IPS-15b (cell line): Measurements from ENCODE around the gene HOTAIR.

Experiments
- H3K27me3 ChIP-seq: one replicate; pipeline ENCODE4 v1.6.1; 2013; ENCODE audit warnings: low read length; ENCODE audit not compliant: control insufficient read depth, insufficient read depth
- H3K36me3 ChIP-seq: one replicate; pipeline ENCODE4 v1.6.1; 2013; ENCODE audit warnings: low read length; ENCODE audit not compliant: control insufficient read depth, insufficient read depth
- H3K4me1 ChIP-seq: one replicate; pipeline ENCODE4 v1.6.1; 2013; ENCODE audit warnings: mild to moderate bottlenecking, low read length; ENCODE audit not compliant: control insufficient read depth, insufficient read depth
- H3K4me3 ChIP-seq: one replicate; pipeline ENCODE4 v1.5.1; 2013; ENCODE audit warnings: low read depth, low read length
- H3K9ac ChIP-seq: one replicate; pipeline ENCODE4 v1.6.1; 2013; ENCODE audit warnings: low read depth, mild to moderate bottlenecking, low read length
- H3K9me3 ChIP-seq: one replicate; pipeline ENCODE4 v1.6.1; 2013; ENCODE audit warnings: mild to moderate bottlenecking, low read length; ENCODE audit not compliant: control insufficient read depth, insufficient read depth

HOTAIR gene

DNA sequence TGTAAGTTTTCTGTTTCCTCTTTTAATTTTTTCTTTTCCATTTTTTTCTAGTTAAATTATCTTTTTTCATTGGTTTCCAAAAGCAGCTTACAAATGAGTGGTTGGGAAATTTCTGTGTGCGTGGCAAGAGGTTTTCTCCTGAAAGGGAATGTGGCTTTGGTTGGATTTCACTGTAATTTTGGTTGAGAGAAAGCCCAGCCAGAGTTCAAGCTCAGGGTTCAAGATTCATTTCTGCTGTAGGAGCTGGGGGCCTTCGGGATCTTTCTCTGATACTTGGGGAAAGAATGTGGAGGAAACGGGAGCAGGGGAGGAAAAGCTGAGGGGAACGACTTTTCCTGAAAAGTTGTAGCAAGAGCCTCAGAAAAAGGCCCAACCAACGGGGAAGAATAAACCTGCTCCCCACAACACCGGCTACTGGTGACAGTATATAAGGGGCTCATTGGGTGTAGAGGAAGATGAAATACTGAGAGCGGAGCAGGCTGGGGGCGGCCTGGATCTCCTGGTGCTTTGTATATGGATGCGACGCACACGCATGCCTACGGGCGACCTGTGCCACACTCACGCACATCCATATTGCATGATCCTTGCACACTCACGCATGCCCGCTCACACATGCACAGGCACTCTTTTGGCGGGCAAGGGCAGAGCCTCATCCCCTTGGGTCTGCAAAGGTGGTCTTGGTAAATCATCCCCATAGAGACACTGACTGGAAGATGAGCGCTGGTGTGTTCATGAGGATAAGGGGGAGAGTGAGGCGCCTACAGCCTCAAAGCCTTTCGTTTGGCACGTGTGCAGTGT, 12.1 kb upstream of the HOTAIR start:
- no peaks in the 10 kb centered on the region for H3K9me3 ChIP-seq
- no peaks in the 10 kb centered on the region for H3K4me1 ChIP-seq
- no peak overlapping the region for H3K4me3 ChIP-seq
- H3K9ac ChIP-seq: no peak overlapping the region
- no peaks in the 10 kb centered on the region for H3K36me3 ChIP-seq
- H3K27me3 ChIP-seq: peaks cover 96% of the 10 kb centered on the region

- H3K9ac ChIP-seq: no peak overlapping the region
- H3K4me3 ChIP-seq: peak overlapping the region; percentile 26
- no peaks in the 10 kb centered on the region for H3K9me3 ChIP-seq
- H3K36me3 ChIP-seq: no peaks in the 10 kb centered on the region
- H3K27me3 ChIP-seq: peaks cover 96% of the 10 kb centered on the region
- H3K4me1 ChIP-seq: no peaks in the 10 kb centered on the region
These were observed 11.4 kb upstream of the HOTAIR start for GRCh38 chr12:53985994-53986685.

GRCh38 chr12:53985692-53985993, 10.9 kb upstream of the HOTAIR start:
- Histone ChIP-seq H3K9ac (no peak overlapping the region), H3K36me3 (no peaks in the 10 kb centered on the region), H3K4me3 (peak overlapping the region; percentile 26), H3K9me3 (no peaks in the 10 kb centered on the region), H3K4me1 (no peaks in the 10 kb centered on the region), H3K27me3 (peaks cover 96% of the 10 kb centered on the region)

- Histone ChIP-seq H3K4me3 (peak within 1 kb of the TSS; percentile 26), H3K36me3 (no peaks in the 10 kb centered on the region), H3K27me3 (peaks cover 96% of the 10 kb centered on the region), H3K9ac (no peak within 1 kb of the TSS), H3K4me1 (no peaks in the 10 kb centered on the region), H3K9me3 (no peaks in the 10 kb centered on the region)
These were observed 10.3 kb upstream of the HOTAIR start, which contains the start of gene HOXC10 for GRCh38 chr12:53984901-53985691. Gene HOXC10 (plus strand): TSS chr12:53985146. CDS start chr12:53985260, 114 bp downstream.

GRCh38 chr12:53983950-53984572, 9.3 kb upstream of the HOTAIR start:
- H3K4me1 ChIP-seq: no peaks in the 10 kb centered on the region
- no peaks in the 10 kb centered on the region for H3K9me3 ChIP-seq
- H3K9ac ChIP-seq: no peak overlapping the region
- peak overlapping the region; percentile 11 for H3K4me3 ChIP-seq
- no peaks in the 10 kb centered on the region for H3K36me3 ChIP-seq
- H3K27me3 ChIP-seq: peaks cover 96% of the 10 kb centered on the region

DNA sequence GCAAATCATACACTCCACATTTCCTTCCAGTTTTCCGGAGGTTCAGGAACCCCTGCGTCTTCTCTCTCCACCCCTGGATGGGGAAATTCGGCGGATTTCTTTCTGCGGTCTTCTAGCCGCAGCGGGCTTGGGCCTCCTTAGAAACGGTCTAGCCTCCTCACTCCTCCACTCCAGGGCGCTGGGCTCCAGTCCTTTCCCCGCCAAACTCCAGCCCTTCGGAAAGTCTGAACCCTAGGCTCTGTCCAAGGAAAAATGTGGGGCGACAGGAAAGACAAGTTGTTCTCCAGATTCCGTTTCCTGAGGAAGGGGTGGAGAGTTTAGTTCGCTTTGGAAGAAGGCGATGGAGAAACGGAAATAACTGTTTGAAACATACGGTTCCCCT, 8.8 kb upstream of the HOTAIR start:
- Histone ChIP-seq H3K9ac (no peak overlapping the region), H3K4me3 (peak overlapping the region; percentile 18), H3K27me3 (peaks cover 96% of the 10 kb centered on the region)

GRCh38 chr12:53982648-53983567, 8.2 kb upstream of the HOTAIR start:
- Histone ChIP-seq H3K36me3 (no peaks in the 10 kb centered on the region), H3K27me3 (peaks cover 96% of the 10 kb centered on the region), H3K4me1 (no peaks in the 10 kb centered on the region), H3K9me3 (no peaks in the 10 kb centered on the region), H3K9ac (no peak overlapping the region), H3K4me3 (peak overlapping the region; percentile 26)

More for the DNA sequence above, 8.8 kb upstream of the HOTAIR start:
- Histone ChIP-seq H3K4me1 (no peaks in the 10 kb centered on the region), H3K36me3 (no peaks in the 10 kb centered on the region), H3K9me3 (no peaks in the 10 kb centered on the region)

GRCh38 chr12:53981634-53982565, 7.1 kb upstream of the HOTAIR start:
- Histone ChIP-seq H3K9ac (no peak overlapping the region), H3K36me3 (no peaks in the 10 kb centered on the region), H3K4me1 (no peaks in the 10 kb centered on the region), H3K9me3 (no peaks in the 10 kb centered on the region), H3K27me3 (peaks cover 96% of the 10 kb centered on the region), H3K4me3 (peak overlapping the region; percentile 26)

- H3K36me3 ChIP-seq: no peaks in the 10 kb centered on the region
- no peaks in the 10 kb centered on the region for H3K9me3 ChIP-seq
- no peak overlapping the region for H3K9ac ChIP-seq
- no peak overlapping the region for H3K4me3 ChIP-seq
- peaks cover 96% of the 10 kb centered on the region for H3K27me3 ChIP-seq
- no peaks in the 10 kb centered on the region for H3K4me1 ChIP-seq
These were observed 6.2 kb upstream of the HOTAIR start for GRCh38 chr12:53980802-53981496.
